OCI-M2 (cell line): ENCODE measurements around the gene DPPA3.
"Not testable (repeated sequence)": the region's sequence is repeated elsewhere in the genome, so short reads cannot be mapped to it uniquely, and the experiment has no call there.

Experiments used
- DNase-seq: peaks from one replicate; lab custom pipeline; 2025; ENCODE audit not compliant: unreplicated experiment; lab: John Stamatoyannopoulos, UW

The DPPA3 gene

GRCh38 chr12:7711133-7711532, at the start of gene DPPA3:
Gene DPPA3 (plus strand): TSS chr12:7711433. CDS start chr12:7711571, 138 bp downstream.
- DNase-seq = no peak

- no peak for DNase-seq
These were observed 49.5 kb upstream of the DPPA3 start for GRCh38 chr12:7661741-7662140.

- DNase-seq = no peak
These were observed 44.6 kb upstream of the DPPA3 start for GRCh38 chr12:7666595-7666994.

GRCh38 chr12:7667125-7667524, 44.1 kb upstream of the DPPA3 start:
- no peak for DNase-seq

GRCh38 chr12:7668171-7668570, 43.1 kb upstream of the DPPA3 start:
- DNase-seq = no peak

- not testable (repeated sequence) for DNase-seq
These were observed 35.8 kb upstream of the DPPA3 start for GRCh38 chr12:7675455-7675854.

GRCh38 chr12:7677432-7677888, 33.8 kb upstream of the DPPA3 start:
- peak; percentile 80 for DNase-seq

- no peak for DNase-seq
These were observed 32.5 kb upstream of the DPPA3 start for GRCh38 chr12:7678744-7679143.

GRCh38 chr12:7679251-7680045, 31.8 kb upstream of the DPPA3 start:
- no peak for DNase-seq

GRCh38 chr12:7681535-7681934, 29.7 kb upstream of the DPPA3 start:
- DNase-seq = no peak

GRCh38 chr12:7693793-7694192, 17.4 kb upstream of the DPPA3 start:
- no peak for DNase-seq

GRCh38 chr12:7694556-7695236, 16.5 kb upstream of the DPPA3 start:
- DNase-seq = no peak

- DNase-seq = no peak
These were observed 16.0 kb upstream of the DPPA3 start for GRCh38 chr12:7695237-7695560.

GRCh38 chr12:7695566-7696197, 15.6 kb upstream of the DPPA3 start, which contains the start of gene GDF3:
Gene GDF3 (minus strand): TSS chr12:7695775. CDS start chr12:7695728, 47 bp downstream.
- DNase-seq = no peak

GRCh38 chr12:7705846-7706245, 5.4 kb upstream of the DPPA3 start:
- DNase-seq = no peak

- no peak for DNase-seq
These were observed 1.1 kb upstream of the DPPA3 start for GRCh38 chr12:7709969-7710675.

GRCh38 chr12:7712841-7713442, 1.7 kb downstream of the DPPA3 start:
- DNase-seq = no peak

- no peak for DNase-seq
These were observed 5.1 kb downstream of the DPPA3 start for GRCh38 chr12:7716381-7716780.

- no peak for DNase-seq
These were observed 8.9 kb downstream of the DPPA3 start for GRCh38 chr12:7719946-7720730.

- no peak for DNase-seq
These were observed 12.7 kb downstream of the DPPA3 start for GRCh38 chr12:7723926-7724325.
